22Rv1 (cell line): ENCODE results near the gene LCMT1.

Experiments
- H3K27ac ChIP-seq: fragments of 450-650 bp; 2 replicates; pipeline ENCODE4 v1.5.1; 2017
- CTCF ChIP-seq: fragments of 450-650 bp; IDR thresholded peaks from 2 replicates; pipeline ENCODE4 v1.5.1; 2017; ENCODE audit warnings: mild to moderate bottlenecking
- ZFX ChIP-seq: fragments of 450-650 bp; IDR thresholded peaks from 2 replicates; pipeline ENCODE4 v1.6.1; 2017; ENCODE audit warnings: antibody characterized with exemption, borderline replicate concordance

Gene LCMT1

GRCh38 chr16:25212636-25213035 lies 101.1 kb downstream of the LCMT1 start:
- TF ChIP-seq ZFX (no peak), CTCF (no peak)
- H3K27ac ChIP-seq, result no peak overlapping the region

GRCh38 chr16:25213709-25214397 lies 102.3 kb downstream of the LCMT1 start:
- H3K27ac ChIP-seq, result no peak overlapping the region
- TF ChIP-seq ZFX (no peak), CTCF (no peak)

- no peak overlapping the region for H3K27ac ChIP-seq
- no peak for TF ChIP-seq CTCF
- TF ChIP-seq ZFX, result no peak
Observed at GRCh38 chr16:25217112-25217511, 105.6 kb downstream of the LCMT1 start.

GRCh38 chr16:25217921-25218320 lies 106.4 kb downstream of the LCMT1 start:
- no peak overlapping the region for H3K27ac ChIP-seq
- TF ChIP-seq ZFX, result no peak
- TF ChIP-seq CTCF, result no peak

- H3K27ac ChIP-seq, result no peak overlapping the region
- TF ChIP-seq ZFX, result no peak
- no peak for TF ChIP-seq CTCF
Observed at GRCh38 chr16:25219070-25219737, 107.7 kb downstream of the LCMT1 start.

GRCh38 chr16:25222959-25223358 lies 111.4 kb downstream of the LCMT1 start:
- no peak overlapping the region for H3K27ac ChIP-seq
- TF ChIP-seq ZFX (no peak), CTCF (no peak)

GRCh38 chr16:25223964-25224363 lies 112.4 kb downstream of the LCMT1 start:
- no peak for TF ChIP-seq CTCF
- no peak for TF ChIP-seq ZFX
- H3K27ac ChIP-seq, result no peak overlapping the region
